Measurements from ENCODE around the gene SLITRK1. TPM values are rescaled to one million over a fixed set of nuclear protein-coding genes. Genes with fewer than 3 reads are reported as not detected.

SLITRK1 gene
- not detected in 2 replicates for total RNA-seq

GRCh38 chr13:83881917-83882605 is at the start of gene SLITRK1:
Gene SLITRK1 (minus strand): TSS chr13:83882474. CDS start chr13:83881507, 967 bp downstream.

Measured in hair follicular keratinocyte (primary cell).